HG03280 (cell line): ENCODE results near the gene TECPR2.
"Not testable (repeated sequence)": the region's sequence is repeated elsewhere in the genome, so short reads cannot be mapped to it uniquely, and the experiment has no call there.

Experiments
- ATAC-seq: cut with Tn5 transposase; IDR thresholded peaks from one replicate; pipeline ENCODE4 v1.9.1; 2021; ENCODE audit warnings: mild to moderate bottlenecking, moderate library complexity; ENCODE audit not compliant: unreplicated experiment

The TECPR2 gene

GRCh38 chr14:102362545-102363181 lies at the start of gene TECPR2, which contains the start of gene CINP:
Gene TECPR2 (plus strand): TSS chr14:102362941. CDS start chr14:102376722, 13,781 bp downstream.
Gene CINP (minus strand): TSS chr14:102362890. CDS start chr14:102362851, 39 bp downstream.
- peak; percentile 94 for ATAC-seq

DNA sequence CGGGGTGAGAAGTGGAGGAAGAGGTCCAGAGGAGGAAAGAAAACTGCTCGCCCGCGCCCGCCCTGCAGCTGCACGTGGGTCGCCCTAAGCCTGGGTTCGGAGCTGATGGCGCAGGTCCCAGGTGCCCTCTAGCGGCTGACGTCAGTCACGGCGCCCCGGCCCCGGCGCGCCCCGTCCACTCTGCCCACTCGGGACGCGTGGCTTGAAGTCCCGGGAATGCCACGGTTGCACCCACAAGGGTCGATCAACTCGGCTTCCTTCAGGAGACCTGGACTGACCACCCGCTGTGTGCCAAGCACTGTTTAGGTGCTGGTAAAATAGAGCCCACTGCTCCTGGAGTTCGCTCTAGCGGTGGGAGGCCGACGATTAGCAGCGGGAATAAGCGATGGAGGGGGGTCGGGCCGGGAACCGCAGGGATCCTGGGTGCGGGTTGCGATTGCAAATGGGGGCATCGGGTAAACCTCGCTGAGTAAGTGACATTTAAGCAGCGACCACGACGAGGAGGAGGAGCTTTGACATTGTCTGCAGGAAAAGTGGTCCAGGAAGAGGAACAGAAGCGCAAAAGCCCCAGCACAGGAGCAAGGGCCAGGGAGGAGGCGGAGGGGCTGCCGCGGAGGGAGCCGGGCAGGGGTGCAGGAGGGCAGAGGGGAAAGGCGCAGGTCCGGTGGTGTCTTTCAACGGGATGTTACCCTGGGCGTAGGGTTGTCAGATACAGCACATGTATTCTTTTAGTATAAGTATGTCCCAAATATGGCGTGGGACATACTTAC lies 48.3 kb upstream of the TECPR2 start:
- peak; percentile 59 for ATAC-seq

GRCh38 chr14:102315121-102315520 lies 47.6 kb upstream of the TECPR2 start:
- no peak for ATAC-seq

DNA sequence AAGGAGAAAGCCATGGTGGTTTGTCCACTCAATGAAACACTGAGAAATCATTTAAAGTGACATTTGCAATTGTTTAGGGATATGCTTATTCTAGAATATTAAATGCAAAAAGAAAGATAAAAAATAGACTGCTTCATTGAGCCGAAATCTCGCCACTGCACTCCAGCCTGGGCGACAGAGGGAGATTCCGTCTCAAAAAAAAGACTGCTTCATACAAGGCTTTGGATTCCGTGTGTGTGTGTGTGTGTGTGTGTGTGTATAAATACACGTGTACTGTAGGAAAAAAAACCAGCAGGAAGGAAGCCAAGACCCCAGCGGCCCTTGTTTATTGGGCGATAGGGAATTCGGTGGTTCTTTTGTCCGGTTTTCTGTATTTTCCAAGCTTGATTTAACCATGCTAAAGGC lies 46.4 kb upstream of the TECPR2 start:
- no peak for ATAC-seq

- ATAC-seq, result peak; percentile 60
Measured at GRCh38 chr14:102316743-102317563, 45.8 kb upstream of the TECPR2 start.

- no peak for ATAC-seq
Measured at GRCh38 chr14:102317564-102318248, 45.0 kb upstream of the TECPR2 start.

- no peak for ATAC-seq
Measured at GRCh38 chr14:102318781-102319276, 43.9 kb upstream of the TECPR2 start.

- peak; percentile 49 for ATAC-seq
Measured at GRCh38 chr14:102319351-102320032, 43.2 kb upstream of the TECPR2 start, which contains the start of gene ZNF839. Gene ZNF839 (plus strand): TSS chr14:102319746. CDS start chr14:102319766, 20 bp downstream.

DNA sequence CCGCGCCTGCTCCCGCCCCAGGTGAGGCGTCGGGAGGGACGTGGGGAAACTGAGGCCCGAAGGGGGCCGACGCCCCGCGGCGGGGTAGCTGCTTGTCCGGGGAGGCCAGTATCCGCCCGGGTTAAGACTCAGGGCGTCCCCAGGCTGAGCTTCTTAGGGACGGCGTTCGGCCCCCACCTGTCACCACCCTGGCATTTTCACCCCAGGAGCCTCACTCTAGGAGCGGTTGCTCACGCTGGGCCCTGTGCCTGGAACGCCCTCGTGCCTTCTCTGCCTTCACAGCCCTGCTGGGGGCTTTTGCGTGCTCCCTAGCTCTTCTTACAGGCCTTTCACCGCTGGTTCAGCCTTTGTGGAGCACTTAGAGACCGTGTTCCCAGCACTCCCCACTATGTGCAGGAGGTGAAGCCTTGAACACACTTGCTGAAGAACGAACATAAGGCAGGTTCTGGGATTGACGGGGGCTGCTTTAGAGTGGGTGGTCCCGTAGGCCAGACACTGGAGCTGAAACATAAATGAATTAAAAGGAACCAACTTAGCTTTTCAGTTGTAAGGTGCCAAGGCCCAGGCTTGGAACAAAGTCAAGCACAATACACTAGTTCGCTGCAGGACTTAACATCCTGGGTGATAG lies 42.6 kb upstream of the TECPR2 start:
- ATAC-seq, result peak; percentile 10

- no peak for ATAC-seq
Measured at GRCh38 chr14:102320671-102321455, 41.9 kb upstream of the TECPR2 start.

DNA sequence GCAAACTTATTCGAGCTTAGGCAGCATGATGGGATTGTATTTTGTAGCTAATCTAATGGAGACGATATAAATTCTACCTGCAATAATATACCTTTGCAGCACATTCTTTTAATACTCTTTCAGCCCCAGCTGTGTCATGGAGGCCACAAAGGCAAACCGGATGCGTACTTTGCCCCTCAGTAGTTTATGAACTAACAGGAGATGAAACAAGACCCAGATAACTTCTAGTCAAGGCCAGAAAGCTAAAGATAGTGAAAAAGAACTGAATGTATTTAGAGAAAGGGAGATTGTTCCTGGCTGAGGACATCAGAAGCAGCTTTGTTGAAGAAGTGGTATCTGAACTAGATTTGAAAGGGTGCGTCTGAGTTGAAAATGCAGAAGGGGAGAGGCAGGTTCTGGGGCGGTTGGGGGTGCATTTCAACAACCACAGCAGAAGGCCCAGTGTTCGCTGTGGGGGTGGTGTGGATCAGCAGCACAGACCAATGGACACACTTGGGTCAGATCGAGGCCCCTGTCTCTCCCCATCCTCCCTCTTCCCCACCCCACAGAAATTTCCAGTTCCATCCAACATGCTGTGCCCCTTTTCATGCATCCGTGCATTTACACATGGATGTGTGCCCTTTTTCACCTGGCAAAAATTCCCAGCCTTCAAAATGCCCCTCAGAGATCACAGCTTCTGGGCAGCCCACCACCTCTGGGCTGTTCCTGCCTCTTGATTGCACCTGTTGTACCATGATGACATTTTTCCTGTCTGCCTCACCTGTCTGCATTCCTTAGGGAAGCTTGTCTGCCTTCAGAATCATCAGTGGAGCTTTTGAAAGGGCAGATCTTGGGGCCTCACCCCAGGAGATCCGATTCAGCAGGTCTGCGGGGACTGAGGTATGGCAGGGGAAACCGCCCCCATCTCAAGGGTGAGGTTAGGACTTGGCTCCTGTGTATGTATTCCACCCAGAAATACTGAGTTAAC lies 41.0 kb upstream of the TECPR2 start:
- no peak for ATAC-seq

DNA sequence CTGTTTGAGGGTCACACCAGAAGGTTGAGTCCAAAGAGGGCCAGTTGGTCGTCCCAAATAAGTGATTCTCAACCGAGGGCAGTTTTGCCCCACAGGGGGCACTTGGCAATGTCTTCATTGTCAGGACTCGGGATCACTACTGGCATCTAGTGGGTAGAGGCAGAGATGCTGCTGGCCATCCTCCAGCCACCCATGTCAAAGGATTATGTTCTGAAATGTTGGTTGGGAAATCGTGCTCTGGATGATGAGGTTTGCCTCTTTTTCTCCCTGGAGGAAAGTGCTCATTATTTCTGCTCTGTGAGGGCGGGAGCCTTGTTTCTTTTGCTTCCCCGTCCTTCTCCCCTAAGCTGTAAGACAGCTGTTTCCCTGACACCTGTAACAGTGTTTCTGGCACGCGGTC lies 39.6 kb upstream of the TECPR2 start:
- ATAC-seq, result no peak

DNA sequence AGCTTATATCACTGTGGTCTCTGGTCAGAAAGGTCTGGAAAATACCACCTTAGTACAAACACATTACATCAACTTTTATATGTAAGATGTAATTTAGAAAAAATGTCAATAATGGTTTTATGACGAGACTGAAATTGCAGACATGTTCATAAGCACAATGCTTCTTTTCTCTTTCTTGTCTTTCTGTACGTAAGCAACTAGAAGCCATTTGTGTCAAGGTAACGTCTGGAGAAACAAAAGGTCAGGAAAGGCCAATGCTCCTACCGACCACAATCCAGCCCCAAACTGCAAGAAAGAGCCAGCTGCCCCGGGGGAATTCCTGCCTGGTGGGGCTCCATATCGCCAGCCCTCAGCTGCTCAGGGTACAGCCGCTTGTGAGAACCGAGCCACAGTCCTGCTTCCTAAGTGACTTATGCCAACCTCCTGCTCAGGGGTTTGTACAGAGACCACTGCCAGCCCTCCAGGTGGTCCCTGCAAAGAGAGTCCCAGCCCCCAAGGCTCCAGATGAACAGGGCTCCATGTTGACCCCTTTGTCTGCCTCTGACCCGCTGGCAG lies 36.9 kb upstream of the TECPR2 start:
- no peak for ATAC-seq

DNA sequence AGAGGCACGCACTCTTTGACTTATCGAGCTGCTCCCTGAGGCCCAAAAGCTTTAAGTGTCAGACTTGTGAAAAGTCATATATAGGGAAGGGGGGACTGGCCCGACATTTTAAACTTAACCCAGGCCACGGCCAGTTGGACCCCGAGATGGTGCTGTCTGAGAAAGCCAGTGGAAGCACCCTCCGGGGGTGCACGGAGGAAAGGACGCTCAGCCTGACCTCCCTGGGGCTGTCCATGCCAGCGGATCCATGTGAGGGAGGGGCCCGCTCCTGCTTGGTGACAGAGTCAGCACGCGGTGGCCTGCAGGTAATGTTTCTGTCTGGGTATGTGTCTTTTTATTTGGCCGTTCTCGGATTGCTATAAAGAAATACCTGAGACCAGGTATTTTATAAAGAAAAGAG lies 36.2 kb upstream of the TECPR2 start:
- ATAC-seq, result no peak

DNA sequence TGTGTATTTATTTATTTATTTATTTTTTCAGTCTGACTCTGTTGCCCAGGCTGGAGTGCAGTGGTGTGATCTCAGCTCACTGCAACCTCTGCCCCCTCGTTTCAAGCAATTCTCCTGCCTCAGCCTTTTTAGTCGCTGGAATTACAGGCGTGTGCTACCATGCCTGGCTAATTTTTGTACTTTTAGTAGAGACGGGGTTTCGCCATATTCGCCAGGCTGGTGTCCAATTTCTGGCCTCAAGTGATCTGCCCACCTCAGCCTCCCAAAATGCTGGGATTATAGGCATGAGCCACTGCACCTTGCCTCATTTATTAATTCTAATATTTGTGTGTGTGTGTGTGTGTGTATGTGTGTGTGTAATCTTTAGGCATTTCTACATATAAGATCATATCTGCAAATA lies 33.4 kb upstream of the TECPR2 start:
- not testable (repeated sequence) for ATAC-seq

DNA sequence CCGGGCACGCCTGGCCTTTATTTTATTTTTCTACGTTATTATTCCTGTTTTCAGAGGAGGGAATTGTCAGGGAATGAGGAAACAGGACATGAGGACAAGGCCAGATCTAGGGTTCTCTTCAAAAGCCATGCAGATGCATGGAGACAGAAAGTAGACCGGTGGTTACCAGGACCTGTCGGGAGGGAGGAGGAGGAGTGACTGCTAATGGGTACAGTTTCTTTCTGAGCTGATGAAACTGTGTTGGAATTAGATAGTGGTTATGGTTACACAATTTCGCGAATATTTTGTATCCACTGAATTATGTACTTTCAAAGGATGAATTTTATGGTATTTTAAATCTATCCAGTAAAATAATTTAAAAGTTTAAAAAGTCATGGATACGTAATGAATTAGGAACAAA lies 31.9 kb upstream of the TECPR2 start:
- ATAC-seq, result no peak

DNA sequence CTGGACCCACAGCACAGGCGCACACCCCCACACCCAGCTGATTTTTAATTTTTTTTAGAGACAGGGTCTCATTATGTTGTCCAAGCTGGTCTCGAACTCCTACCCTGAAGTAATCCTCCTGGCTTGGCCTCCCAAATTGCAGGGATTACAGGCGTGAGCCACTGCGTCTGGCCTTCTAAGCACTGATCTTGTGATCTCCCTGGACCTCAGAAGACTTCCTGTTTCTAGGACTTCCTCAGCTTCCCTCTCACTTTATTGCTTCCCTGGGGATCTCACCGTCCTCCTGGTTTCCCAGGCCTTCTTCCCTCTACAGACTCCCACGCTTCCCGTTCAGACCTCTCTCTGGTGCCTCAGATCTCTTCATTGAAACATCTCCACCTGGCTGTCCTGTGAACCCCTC lies 29.4 kb upstream of the TECPR2 start:
- ATAC-seq, result no peak
